ENCODE results near the gene GFAP. TPM values are rescaled to one million over a fixed set of nuclear protein-coding genes. Genes with fewer than 3 reads are reported as not detected.

The GFAP gene
- polyA plus RNA-seq, 1 donor from 2014 or later = 0.45 TPM

DNA sequence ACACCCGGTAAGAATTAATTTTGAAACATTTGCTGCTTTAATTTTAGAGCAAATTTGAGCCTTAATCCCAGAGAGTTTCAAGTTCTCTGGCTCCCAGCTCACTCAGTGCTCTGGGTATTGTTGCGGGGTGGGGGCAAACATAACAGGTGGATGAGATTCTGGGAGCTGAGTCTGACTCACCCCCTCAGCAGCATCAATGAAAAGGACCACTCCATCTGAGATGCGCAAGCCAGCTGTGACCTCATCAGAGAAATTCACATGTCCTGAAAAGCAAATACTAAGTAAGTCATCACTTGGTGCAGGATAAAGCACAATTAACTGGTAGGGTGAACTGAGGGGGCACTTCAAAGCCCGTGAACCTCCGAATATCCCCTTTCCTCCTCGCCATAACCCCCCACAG lies 35.9 kb downstream of the GFAP start:
- Mint-ChIP-seq H3K36me3 (peaks cover 2% of the 10 kb centered on the region), H3K27ac (no peak overlapping the region), H3K4me3 (no peak overlapping the region), H3K27me3 (no peaks in the 10 kb centered on the region), H3K4me1 (no peaks in the 10 kb centered on the region), H3K9me3 (no peaks in the 10 kb centered on the region)

DNA sequence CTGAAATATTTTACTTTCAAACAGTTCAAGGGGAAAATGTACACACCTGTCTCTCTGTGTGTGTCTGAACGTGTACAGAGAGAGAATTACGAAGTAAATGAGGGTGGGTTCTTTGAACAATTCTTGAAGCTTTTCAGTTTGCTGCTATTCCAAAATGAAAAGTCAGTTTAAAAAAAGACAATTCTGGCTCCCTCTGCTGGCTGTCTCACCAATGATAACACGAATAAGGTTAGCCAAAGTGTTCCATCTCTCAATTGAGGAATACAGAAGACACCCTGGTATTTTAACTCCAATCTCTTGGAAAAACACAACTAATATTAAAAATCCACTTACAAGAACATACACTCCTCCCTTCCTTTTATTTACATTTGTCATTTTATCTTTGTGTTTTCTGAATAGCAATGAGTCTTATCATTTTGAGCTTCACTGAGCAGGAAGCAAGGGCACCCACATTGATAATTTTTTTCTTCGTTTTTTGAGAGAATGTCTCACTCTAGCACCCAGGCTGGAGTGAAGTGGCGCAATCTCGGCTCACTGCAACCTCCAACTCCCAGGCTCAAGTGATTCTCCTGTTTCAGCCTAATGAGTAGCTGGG lies 36.6 kb downstream of the GFAP start:
- Mint-ChIP-seq H3K9me3 (no peaks in the 10 kb centered on the region), H3K4me3 (no peak overlapping the region), H3K36me3 (peaks cover 2% of the 10 kb centered on the region), H3K27ac (no peak overlapping the region), H3K4me1 (no peaks in the 10 kb centered on the region), H3K27me3 (no peaks in the 10 kb centered on the region)

DNA sequence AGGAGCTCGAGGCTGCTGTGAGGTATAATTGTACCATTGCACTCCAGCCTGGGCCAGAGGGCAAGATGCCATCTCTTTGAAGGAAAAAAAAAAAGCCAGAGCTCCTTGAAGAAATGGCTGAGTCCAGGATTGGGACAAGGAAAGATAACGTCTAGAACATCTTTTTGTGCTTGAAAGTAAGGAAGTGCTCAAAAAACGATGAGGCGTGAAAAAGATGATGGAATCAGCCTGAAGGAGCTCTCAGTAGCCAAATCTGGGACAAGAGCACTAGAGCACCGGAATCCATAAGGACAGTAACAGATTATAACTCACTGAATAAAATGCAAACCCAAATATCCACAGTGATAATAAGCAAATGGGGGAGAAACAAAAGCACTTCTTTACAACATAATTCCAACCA lies 38.2 kb downstream of the GFAP start:
- H3K36me3 Mint-ChIP-seq = peaks cover 2% of the 10 kb centered on the region
- H3K9me3 Mint-ChIP-seq = no peaks in the 10 kb centered on the region
- H3K4me1 Mint-ChIP-seq = no peaks in the 10 kb centered on the region
- no peak overlapping the region for H3K4me3 Mint-ChIP-seq
- no peak overlapping the region for H3K27ac Mint-ChIP-seq
- no peaks in the 10 kb centered on the region for H3K27me3 Mint-ChIP-seq

DNA sequence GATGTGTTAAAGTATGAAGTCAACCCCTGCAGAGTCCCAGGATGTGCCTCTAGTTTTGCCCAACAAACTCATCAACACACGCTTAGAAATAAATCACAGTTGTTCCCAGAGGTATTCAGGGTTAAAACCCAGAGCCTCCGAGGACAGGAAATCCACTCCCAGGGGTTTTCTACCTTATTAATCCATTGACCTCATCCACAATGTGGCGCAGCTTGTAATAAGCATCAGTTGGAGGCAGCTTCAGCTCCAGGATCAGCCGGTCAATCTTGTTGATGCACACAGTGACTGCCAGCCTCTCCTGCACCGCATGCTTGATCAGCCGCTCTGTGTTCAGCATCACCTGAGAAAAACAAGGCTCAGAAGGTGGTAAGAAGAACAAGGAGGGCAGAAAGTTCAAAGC lies 39.5 kb downstream of the GFAP start:
- no peaks in the 10 kb centered on the region for H3K27me3 Mint-ChIP-seq
- peaks cover 5% of the 10 kb centered on the region for H3K36me3 Mint-ChIP-seq
- H3K27ac Mint-ChIP-seq = no peak overlapping the region
- no peaks in the 10 kb centered on the region for H3K9me3 Mint-ChIP-seq
- no peaks in the 10 kb centered on the region for H3K4me1 Mint-ChIP-seq
- H3K4me3 Mint-ChIP-seq = no peak overlapping the region

DNA sequence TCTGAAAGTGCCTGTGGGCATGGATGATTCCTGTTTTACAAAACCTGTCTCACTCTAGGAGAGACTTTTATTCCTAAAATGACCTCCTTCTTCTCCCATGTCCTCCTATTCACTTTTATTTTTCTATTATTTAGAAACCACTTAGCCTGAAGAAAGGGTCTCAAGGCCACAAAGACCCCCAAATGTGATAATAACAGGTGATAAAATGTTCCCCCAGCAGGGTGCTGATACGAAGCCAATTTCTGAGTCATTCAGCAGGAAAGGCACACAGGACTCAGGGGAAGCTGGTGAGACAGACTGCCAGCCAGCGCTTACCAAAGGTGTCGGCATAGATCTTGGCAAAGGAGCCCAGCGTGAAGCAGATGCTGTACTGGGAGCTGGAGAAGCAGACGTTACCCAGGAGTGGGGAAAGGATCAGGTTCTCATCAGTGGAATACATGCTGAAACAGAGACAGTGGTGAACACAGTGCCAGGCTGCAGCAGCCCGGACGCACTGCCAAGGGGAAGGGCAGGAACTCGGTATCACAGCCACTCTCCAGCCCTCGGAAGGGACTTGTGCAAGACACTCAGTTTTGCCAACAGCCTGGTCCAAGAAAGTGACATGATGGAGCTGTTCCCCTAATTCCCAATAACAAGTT lies 43.0 kb downstream of the GFAP start:
- Mint-ChIP-seq H3K27me3 (no peaks in the 10 kb centered on the region), H3K9me3 (no peaks in the 10 kb centered on the region), H3K36me3 (peaks cover 5% of the 10 kb centered on the region), H3K4me1 (no peaks in the 10 kb centered on the region), H3K27ac (no peak overlapping the region), H3K4me3 (no peak overlapping the region)

DNA sequence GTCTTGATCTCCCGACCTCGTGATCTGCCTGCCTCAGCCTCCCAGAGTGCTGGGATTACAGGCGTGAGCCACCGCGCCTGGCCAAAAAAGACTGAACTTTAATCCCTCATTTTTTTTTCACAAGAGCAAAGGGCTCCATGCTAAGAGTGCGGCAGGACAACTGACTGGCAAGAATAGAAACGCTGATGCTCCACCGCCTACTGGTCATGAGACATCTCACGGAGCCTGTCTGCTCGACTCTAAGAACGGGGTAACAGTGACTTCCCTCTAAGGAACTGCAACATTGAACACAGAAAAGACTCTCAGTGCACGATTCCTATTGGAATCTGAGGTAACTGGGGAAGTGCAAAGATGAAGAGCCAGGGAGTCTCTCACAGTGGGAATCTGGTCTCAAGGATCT lies 43.7 kb downstream of the GFAP start:
- no peaks in the 10 kb centered on the region for H3K9me3 Mint-ChIP-seq
- no peaks in the 10 kb centered on the region for H3K4me1 Mint-ChIP-seq
- H3K4me3 Mint-ChIP-seq = no peak overlapping the region
- peaks cover 5% of the 10 kb centered on the region for H3K36me3 Mint-ChIP-seq
- peak overlapping the region in 1 of 3 donors; percentile 76 for H3K27ac Mint-ChIP-seq
- H3K27me3 Mint-ChIP-seq = no peaks in the 10 kb centered on the region

DNA sequence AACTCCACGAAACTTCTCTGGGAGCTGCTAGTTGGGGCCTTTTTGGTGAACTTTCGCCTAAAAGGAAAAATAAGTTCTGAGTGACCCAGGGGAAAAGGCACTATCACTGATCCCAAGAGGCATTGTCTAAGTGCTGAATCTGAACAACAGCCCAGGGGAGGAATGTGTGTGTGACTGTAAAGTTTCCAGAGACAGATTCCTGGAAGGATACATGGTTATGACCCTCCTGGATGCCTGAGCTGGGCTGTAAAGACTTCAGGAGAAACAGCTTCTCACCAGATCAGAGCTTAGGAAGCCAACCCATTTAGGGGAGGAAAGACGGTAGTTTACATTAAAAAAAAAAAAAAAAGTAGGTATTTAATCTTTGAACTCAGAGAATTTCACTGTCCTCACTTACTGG lies 47.5 kb downstream of the GFAP start:
- no peak overlapping the region for H3K27ac Mint-ChIP-seq
- no peak overlapping the region for H3K4me3 Mint-ChIP-seq
- no peaks in the 10 kb centered on the region for H3K9me3 Mint-ChIP-seq
- no peaks in the 10 kb centered on the region for H3K27me3 Mint-ChIP-seq
- H3K4me1 Mint-ChIP-seq = no peaks in the 10 kb centered on the region
- H3K36me3 Mint-ChIP-seq = peaks cover 7% of the 10 kb centered on the region

DNA sequence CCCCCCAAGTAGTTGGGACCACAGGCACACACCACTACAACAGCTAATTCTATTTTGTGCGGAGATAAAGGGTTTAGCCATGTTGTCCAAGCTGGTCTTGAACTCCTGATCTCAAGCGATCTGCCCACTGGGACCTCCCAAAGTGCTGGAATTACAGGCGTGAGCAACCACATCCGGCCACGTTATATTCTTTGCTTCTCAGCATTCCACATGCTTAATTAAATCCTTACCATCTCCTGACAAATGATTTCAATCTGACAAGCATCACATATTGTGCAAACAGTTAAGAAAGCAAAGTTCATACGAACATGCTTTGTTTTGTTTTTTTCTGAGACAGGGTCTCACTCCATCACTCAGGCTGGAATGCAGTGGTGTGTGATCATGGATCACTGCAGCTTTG lies 49.4 kb downstream of the GFAP start:
- H3K27ac Mint-ChIP-seq = peak overlapping the region in 1 of 3 donors; percentile 40
- H3K4me3 Mint-ChIP-seq = no peak overlapping the region
- peaks cover 4% of the 10 kb centered on the region for H3K36me3 Mint-ChIP-seq
- no peaks in the 10 kb centered on the region for H3K4me1 Mint-ChIP-seq
- no peaks in the 10 kb centered on the region for H3K27me3 Mint-ChIP-seq
- no peaks in the 10 kb centered on the region for H3K9me3 Mint-ChIP-seq

DNA sequence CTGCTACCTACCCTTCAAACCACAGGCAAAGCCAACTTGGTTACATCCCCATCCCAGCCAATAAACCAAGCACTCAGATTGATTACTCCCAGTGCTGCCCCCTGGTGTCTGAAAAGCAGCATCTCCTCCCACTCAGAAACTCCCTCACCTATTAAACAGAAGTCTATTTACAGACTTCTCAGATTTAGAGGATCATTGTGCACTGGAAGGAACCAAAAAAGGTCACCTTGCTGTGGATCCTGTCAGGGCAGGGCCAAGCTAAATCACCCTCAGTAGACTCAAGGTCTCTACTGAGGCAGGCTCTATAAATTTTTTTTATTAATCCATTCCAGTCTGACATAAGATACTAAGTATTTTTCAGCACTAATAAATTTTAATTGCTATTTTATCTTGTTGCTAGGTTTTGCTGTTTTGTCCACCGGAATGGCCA lies 50.1 kb downstream of the GFAP start:
- Mint-ChIP-seq H3K27me3 (no peaks in the 10 kb centered on the region), H3K27ac (no peak overlapping the region), H3K4me1 (no peaks in the 10 kb centered on the region), H3K9me3 (no peaks in the 10 kb centered on the region), H3K4me3 (no peak overlapping the region), H3K36me3 (peaks cover 4% of the 10 kb centered on the region)

DNA sequence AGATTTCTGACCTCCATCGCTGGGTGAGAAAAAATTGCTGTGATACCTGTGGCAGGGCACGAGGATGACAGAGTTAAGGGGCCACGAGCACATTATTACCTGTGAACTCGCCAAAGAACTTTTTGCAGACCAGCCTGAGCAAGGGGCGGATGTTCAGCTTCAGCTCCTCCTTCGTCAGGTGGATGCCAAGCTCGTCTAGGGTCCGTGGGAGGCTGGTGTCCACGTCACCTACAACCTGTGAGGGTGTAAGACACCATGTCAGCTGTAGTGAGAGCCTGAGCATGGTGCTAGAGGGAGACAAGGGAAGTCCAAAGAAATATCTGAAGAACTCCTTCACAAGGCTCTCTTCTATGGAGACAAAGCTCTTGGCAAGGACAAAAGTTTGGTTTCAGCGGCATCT lies 50.5 kb downstream of the GFAP start:
- Mint-ChIP-seq H3K27ac (peak overlapping the region in 1 of 3 donors; percentile 80), H3K4me1 (no peaks in the 10 kb centered on the region), H3K27me3 (no peaks in the 10 kb centered on the region), H3K9me3 (no peaks in the 10 kb centered on the region), H3K36me3 (peaks cover 4% of the 10 kb centered on the region), H3K4me3 (peak overlapping the region in 1 of 4 donors; percentile 23)

DNA sequence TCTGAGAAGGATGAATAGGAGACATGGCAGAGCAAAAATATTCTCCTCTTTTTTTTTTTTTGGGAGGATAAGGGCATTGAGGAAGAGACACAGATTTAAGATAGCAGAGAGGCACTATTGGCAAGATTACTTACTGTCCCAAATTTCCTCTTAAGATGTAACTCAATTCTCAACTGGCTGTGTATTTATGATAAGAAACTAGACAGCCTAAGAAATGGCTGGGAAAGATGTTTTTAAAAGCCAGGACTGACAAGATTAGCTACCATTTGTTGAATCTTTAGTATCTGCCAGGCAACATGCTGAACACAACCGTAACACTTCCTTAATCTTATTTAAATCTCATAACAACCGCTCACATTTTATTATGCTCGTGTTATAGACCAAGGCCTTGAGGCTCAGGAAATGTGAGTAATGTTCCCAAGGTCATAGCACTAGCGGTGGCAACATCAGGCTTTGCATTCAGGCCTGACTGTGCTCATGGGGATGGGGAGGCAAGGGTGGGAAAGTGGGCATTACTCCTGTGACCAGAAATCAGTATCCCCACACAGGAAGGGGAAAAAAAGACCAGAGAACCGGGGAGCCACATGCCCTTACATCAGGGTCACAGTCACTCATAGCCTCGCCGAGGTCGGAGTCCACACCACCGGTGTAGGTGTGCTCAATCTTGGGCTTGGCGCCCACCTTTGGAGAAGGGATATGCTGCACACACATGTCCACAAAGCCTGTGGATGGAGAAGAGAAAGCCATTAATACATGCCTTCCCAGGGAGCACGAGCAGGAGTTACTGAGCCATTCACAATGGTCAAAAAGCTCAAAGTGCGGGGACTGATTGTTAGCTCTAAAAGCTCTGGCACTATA lies 52.0 kb downstream of the GFAP start:
- H3K9me3 Mint-ChIP-seq = no peaks in the 10 kb centered on the region

DNA sequence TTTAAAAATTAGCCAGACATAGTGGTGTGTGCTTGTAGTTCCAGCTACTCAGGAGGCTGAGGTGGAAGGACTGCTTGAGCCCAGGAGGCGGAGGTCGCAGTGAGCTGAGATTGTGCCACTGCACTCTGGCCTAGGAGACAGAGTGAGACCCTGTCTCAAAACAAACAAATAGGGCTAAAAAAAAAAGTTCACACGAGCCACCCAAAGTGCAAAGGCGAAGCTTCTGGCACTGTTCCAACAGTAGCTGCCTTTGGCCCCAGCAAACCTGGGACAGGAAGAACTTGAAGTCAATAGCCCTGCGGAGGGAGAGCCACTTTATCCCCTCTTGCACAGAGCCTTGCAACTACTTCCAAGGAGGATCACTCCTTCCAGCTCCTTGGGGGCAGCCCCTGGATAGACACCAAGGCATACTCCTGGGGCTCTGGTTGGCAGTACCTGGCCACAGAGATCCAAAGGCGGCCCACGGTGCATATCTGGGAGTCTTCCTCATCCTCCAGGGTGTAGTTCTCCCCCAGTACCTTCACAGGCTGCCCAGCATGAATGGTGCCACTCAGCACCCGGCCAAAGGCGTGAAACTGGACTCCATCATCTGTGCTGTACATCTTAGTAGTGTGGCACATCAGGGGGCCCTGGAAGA lies 52.9 kb downstream of the GFAP start:
- Mint-ChIP-seq H3K9me3 (no peaks in the 10 kb centered on the region), H3K4me1 (no peaks in the 10 kb centered on the region), H3K36me3 (peaks cover 4% of the 10 kb centered on the region), H3K27me3 (no peaks in the 10 kb centered on the region), H3K27ac (no peak overlapping the region), H3K4me3 (no peak overlapping the region)

More for the DNA sequence above, 52.0 kb downstream of the GFAP start:
- H3K4me3 Mint-ChIP-seq = no peak overlapping the region
- no peaks in the 10 kb centered on the region for H3K4me1 Mint-ChIP-seq
- H3K27ac Mint-ChIP-seq = no peak overlapping the region
- peaks cover 4% of the 10 kb centered on the region for H3K36me3 Mint-ChIP-seq
- no peaks in the 10 kb centered on the region for H3K27me3 Mint-ChIP-seq

DNA sequence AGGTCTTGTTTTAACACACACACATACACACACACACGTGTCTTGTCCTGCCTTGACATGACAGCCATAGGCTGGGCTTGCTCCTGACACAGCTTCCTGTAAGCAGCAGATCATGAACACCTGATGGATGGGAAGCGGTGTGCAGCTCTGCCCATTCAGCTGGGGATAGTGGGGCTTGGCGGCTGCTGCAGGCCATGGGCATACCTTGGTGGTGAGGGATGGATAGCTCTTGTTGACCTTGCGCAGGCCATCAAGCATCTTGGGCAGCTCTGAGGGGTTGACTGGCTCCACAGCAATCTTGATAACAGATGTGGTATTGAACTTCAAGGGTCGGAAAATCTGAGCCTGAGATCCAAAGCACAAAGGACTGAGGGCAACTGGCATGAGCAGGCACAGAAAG lies 55.6 kb downstream of the GFAP start:
- H3K36me3 Mint-ChIP-seq = peaks cover 6% of the 10 kb centered on the region
- peak overlapping the region in 1 of 3 donors; percentile 40 for H3K27ac Mint-ChIP-seq
- H3K9me3 Mint-ChIP-seq = no peaks in the 10 kb centered on the region
- peaks cover 0 to 1% (median 0%) of the 10 kb centered on the region in 3 donors for H3K4me1 Mint-ChIP-seq
- H3K4me3 Mint-ChIP-seq = no peak overlapping the region
- H3K27me3 Mint-ChIP-seq = no peaks in the 10 kb centered on the region

DNA sequence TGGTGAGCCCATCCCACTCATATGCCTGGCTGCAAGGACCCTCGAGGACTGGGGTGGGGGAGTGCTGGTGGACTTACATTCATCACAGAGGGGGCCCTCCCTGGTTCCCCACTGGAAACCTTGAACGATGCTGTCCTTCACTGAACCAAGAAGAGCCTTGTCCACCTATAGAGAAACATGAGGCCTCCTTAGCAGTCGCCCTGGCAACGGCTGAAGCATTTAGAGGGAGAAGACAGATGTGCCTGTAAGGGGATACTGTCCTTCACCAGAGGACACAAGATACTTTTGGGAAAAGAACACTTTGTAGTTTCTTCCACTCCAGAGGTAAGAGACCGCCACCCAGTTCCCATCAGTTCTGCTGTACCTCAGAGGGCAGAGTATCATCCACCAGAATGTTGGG lies 61.1 kb downstream of the GFAP start:
- peak overlapping the region in 1 of 4 donors; percentile 17 for H3K4me3 Mint-ChIP-seq
- H3K27me3 Mint-ChIP-seq = no peaks in the 10 kb centered on the region
- peaks cover 10% of the 10 kb centered on the region for H3K36me3 Mint-ChIP-seq
- no peak overlapping the region for H3K27ac Mint-ChIP-seq
- peaks cover 0 to 6% (median 0%) of the 10 kb centered on the region in 3 donors for H3K4me1 Mint-ChIP-seq
- H3K9me3 Mint-ChIP-seq = no peaks in the 10 kb centered on the region
